K562 (cell line): ENCODE data around the gene CERS2. TPM values are rescaled to one million over a fixed set of nuclear protein-coding genes. Genes with fewer than 3 reads are reported as not detected.

Experiments
- CBX5 ChIP-seq: IDR thresholded peaks from 2 replicates; pipeline ENCODE4 v1.6.1; 2014; ENCODE audit warnings: low read depth, borderline replicate concordance
- CEBPG ChIP-seq, 3 experiments: fragments of 200-800 bp in 1 of 3; sonication (Bioruptor generic) in 1 of 3; sonication (generic) in 1 of 3; formaldehyde crosslinking in 1 of 3; IDR thresholded peaks in 2 of 3; conservative IDR thresholded peaks in 1 of 3; 2 replicates each; pipeline versions ENCODE4 v1.6.1 to v1.8.0; 2016 to 2022; ENCODE audit warnings: missing compliant biosample characterization in 2 of 3, missing genetic modification characterization in 2 of 3, mild to moderate bottlenecking in 1 of 3, missing genetic modification reagents in 1 of 3
- FOXP1 ChIP-seq: sonication (generic); formaldehyde crosslinking; IDR thresholded peaks from 2 replicates; pipeline ENCODE4 v1.8.0; 2022; ENCODE audit warnings: mild to moderate bottlenecking, missing genetic modification reagents
- HDAC2 ChIP-seq: fragments of 450-650 bp; IDR thresholded peaks from 2 replicates; pipeline ENCODE4 v1.6.1; 2016; ENCODE audit warnings: mild to moderate bottlenecking
- JUN ChIP-seq, 2 experiments: sonication (generic) in 1 of 2; formaldehyde crosslinking in 1 of 2; IDR thresholded peaks; 2 replicates each; pipeline versions ENCODE4 v1.6.1 to v1.8.0; 2012 to 2022; ENCODE audit warnings: borderline replicate concordance in 2 of 2, mild to moderate bottlenecking in 2 of 2, improper control_type of control experiment in 1 of 2, low read depth in 1 of 2, low read length in 1 of 2, missing genetic modification reagents in 1 of 2
- MEIS2 ChIP-seq: fragments of 450-650 bp; IDR thresholded peaks from 2 replicates; pipeline ENCODE4 v1.6.1; 2014; ENCODE audit warnings: mild to moderate bottlenecking; ENCODE audit not compliant: partially characterized antibody
- MTF1 ChIP-seq: fragments of 250-450 bp; sonication (Bioruptor Pico); IDR thresholded peaks from 2 replicates; pipeline ENCODE4 v1.9.0; 2021; ENCODE audit warnings: moderate library complexity, mild to moderate bottlenecking, inconsistent platforms, borderline replicate concordance
- NCOA1 ChIP-seq: fragments of 450-650 bp; IDR thresholded peaks from 2 replicates; pipeline ENCODE4 v1.6.1; 2016; ENCODE audit warnings: low read depth
- NRF1 ChIP-seq, 2 experiments: fragments of 450-650 bp; IDR thresholded peaks in 1 of 2; conservative IDR thresholded peaks in 1 of 2; 2 replicates each; pipeline ENCODE4 v1.6.1; 2014; ENCODE audit warnings: mild to moderate bottlenecking in 2 of 2
- RBFOX2 ChIP-seq: fragments of 200-400 bp; formaldehyde crosslinking; IDR thresholded peaks from 2 replicates; pipeline ENCODE4 v1.6.1; 2017; ENCODE audit warnings: low read depth, mild to moderate bottlenecking, low read length, moderate library complexity
- RHOXF2B ChIP-seq: fragments of 250-450 bp; sonication (Bioruptor Pico); conservative IDR thresholded peaks from 2 replicates; pipeline ENCODE4 v1.5.1; 2021
- RNF2 ChIP-seq: sonication (generic); IDR thresholded peaks from 2 replicates; pipeline ENCODE4 v1.6.1; 2016
- SAFB ChIP-seq: fragments of 200-400 bp; formaldehyde crosslinking; IDR thresholded peaks from 2 replicates; pipeline ENCODE4 v1.6.1; 2017; ENCODE audit warnings: low read depth, low read length, borderline replicate concordance
- ZBTB17 ChIP-seq: fragments of 450-650 bp; formaldehyde crosslinking; IDR thresholded peaks from 2 replicates; pipeline ENCODE4 v1.4.0; 2020; ENCODE audit warnings: mild to moderate bottlenecking
- ZNF174 ChIP-seq: fragments of 250-450 bp; sonication (Bioruptor Pico); IDR thresholded peaks from 2 replicates; pipeline ENCODE4 v1.4.0; 2020; ENCODE audit warnings: mild to moderate bottlenecking
- ZZZ3 ChIP-seq: fragments of 450-650 bp; IDR thresholded peaks from 2 replicates; pipeline ENCODE4 v1.6.1; 2016; ENCODE audit warnings: antibody characterized with exemption, mild to moderate bottlenecking, moderate library complexity
- polyA plus RNA-seq, 8 experiments: library from polyadenylated mRNA; depleted of rRNA in 4 of 8; stranded (reverse) in 5 of 8; unstranded in 3 of 8; fragments of >200 nt; fragmentation: Nextera tagmentation in 2 of 8; fragmentation: Illumina TruSeq in 1 of 8; extraction: Ambion mirVana in 2 of 8; extraction: Trizol in 1 of 8; gene quantifications; 2 replicates each; pipeline versions ENCODE4 v1.2.1 to v1.2.3, GENCODE V29; 2011 to 2014; ENCODE audit warnings: inconsistent platforms in 1 of 8, missing spikeins in 1 of 8
- total RNA-seq, 7 experiments: library from RNA; depleted of rRNA in 6 of 7; stranded (reverse); fragments of >200 nt in 6 of 7; fragmentation: Illumina TruSeq in 2 of 7; extraction: Trizol in 2 of 7; gene quantifications; 2 replicates each; pipeline versions ENCODE4 v1.2.1 to v1.2.3, GENCODE V29; 2011 to 2021; ENCODE audit warnings: low replicate concordance in 1 of 7
- TF ChIP-seq, protein P1 (sequence below), 2 experiments: fragments of 450-650 bp in 1 of 2; IDR thresholded peaks; 2 replicates each; pipeline ENCODE4 v1.6.1; 2011 to 2017; ENCODE audit warnings: low read depth in 2 of 2, antibody characterized with exemption in 1 of 2, borderline replicate concordance in 1 of 2, low read length in 1 of 2, mild to moderate bottlenecking in 1 of 2, mixed read lengths in 1 of 2; ENCODE audit not compliant: control insufficient read depth in 1 of 2
- TF ChIP-seq, protein P2 (sequence below), 2 experiments: fragments of 450-650 bp; conservative IDR thresholded peaks; 2 replicates each; pipeline ENCODE4 v1.6.1; 2017; ENCODE audit warnings: mild to moderate bottlenecking in 2 of 2, moderate library complexity in 2 of 2
- TF ChIP-seq, protein P3 (sequence below): fragments of 450-650 bp; IDR thresholded peaks from 2 replicates; pipeline ENCODE4 v1.6.1; 2017; ENCODE audit warnings: mild to moderate bottlenecking, moderate library complexity
- TF ChIP-seq, protein P4 (sequence below): fragments of 250-450 bp; sonication (Bioruptor Pico); IDR thresholded peaks from 2 replicates; pipeline ENCODE4 v1.6.1; 2021; ENCODE audit warnings: mild to moderate bottlenecking

The CERS2 gene
- total and polyA plus RNA-seq, 9 of the 15 experiments (the other 6 are each of a cell fraction or from before 2014, with no cell fraction given) = 23.4 to 295 (median 132) TPM

DNA sequence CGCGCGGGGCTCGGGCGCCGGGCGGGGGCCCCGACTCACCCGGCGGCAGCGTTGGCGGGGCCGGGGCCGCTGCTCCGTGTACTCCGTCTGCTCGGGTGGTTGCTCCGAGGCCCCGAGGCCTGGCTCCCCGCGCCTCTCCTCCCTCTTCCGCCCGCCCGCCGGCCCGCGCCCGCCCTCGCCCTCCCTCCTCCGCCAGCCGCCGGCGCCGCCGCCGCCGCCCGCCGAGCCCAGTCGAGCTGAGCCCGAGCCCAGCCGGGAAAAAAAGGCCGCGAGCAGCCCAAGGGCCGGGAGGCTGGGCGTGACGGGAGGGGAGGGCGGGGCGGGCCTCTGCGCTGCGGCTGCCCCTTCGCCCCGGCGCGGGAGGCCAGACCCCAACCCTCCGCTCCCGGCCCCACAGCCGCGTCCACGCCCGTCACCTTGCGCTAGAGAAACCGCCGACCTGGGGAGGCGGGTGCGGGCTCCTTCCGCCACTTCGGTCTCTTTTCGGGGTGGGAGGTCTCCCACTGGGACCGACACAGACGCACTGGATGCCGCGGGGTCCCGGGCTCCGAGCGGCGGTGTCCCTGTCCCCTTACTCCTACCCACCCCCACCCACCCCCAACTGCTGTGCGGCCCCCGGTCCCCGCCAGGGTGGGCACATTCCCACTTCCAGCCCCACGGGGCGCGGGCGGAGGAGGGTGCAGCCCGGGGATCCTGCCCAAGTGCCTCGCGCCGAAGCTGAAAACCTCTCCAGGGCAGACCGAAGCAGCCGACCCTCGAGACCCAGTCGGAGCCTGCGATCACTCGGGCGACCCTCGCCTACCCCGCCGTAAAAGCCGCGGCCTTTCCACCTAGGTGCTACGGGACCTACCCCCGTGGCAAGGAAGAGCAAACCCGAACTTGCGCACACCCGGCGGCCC, at the start of gene CERS2 (continued):
- TF ChIP-seq NCOA1 = no peak
- no peak for TF ChIP-seq JUN (IDR thresholded peaks at IDR 0.05; ENCODE audit: borderline replicate concordance, low read depth, low read length)
- no peak for TF ChIP-seq JUN (CRISPR knock-in tag; IDR thresholded peaks at IDR 0.05; ENCODE audit: borderline replicate concordance)
- TF ChIP-seq ZZZ3 = no peak
- TF ChIP-seq CBX5 = no peak
- no peak for TF ChIP-seq FOXP1
- TF ChIP-seq ZBTB17 (CRISPR knock-in tag) = peak; percentile 83
- no peak for TF ChIP-seq MTF1 (CRISPR knock-in tag)
- TF ChIP-seq, protein P1, sequence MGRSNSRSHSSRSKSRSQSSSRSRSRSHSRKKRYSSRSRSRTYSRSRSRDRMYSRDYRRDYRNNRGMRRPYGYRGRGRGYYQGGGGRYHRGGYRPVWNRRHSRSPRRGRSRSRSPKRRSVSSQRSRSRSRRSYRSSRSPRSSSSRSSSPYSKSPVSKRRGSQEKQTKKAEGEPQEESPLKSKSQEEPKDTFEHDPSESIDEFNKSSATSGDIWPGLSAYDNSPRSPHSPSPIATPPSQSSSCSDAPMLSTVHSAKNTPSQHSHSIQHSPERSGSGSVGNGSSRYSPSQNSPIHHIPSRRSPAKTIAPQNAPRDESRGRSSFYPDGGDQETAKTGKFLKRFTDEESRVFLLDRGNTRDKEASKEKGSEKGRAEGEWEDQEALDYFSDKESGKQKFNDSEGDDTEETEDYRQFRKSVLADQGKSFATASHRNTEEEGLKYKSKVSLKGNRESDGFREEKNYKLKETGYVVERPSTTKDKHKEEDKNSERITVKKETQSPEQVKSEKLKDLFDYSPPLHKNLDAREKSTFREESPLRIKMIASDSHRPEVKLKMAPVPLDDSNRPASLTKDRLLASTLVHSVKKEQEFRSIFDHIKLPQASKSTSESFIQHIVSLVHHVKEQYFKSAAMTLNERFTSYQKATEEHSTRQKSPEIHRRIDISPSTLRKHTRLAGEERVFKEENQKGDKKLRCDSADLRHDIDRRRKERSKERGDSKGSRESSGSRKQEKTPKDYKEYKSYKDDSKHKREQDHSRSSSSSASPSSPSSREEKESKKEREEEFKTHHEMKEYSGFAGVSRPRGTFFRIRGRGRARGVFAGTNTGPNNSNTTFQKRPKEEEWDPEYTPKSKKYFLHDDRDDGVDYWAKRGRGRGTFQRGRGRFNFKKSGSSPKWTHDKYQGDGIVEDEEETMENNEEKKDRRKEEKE (IDR thresholded peaks at IDR 0.05; ENCODE audit: borderline replicate concordance in 1 of 2, control insufficient read depth in 1 of 2, low read depth in 2 of 2, low read length in 1 of 2) = no peak
- TF ChIP-seq RBFOX2 = peak; percentile 80
- no peak for TF ChIP-seq HDAC2
- TF ChIP-seq, protein P2, sequence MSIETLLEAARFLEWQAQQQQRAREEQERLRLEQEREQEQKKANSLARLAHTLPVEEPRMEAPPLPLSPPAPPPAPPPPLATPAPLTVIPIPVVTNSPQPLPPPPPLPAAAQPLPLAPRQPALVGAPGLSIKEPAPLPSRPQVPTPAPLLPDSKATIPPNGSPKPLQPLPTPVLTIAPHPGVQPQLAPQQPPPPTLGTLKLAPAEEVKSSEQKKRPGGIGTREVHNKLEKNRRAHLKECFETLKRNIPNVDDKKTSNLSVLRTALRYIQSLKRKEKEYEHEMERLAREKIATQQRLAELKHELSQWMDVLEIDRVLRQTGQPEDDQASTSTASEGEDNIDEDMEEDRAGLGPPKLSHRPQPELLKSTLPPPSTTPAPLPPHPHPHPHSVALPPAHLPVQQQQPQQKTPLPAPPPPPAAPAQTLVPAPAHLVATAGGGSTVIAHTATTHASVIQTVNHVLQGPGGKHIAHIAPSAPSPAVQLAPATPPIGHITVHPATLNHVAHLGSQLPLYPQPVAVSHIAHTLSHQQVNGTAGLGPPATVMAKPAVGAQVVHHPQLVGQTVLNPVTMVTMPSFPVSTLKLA (conservative IDR thresholded peaks at IDR 0.05) = 0 out of 4 replicates have a peak, but pooled peaks of 1 of the 2 experiments have one; percentile 17
- TF ChIP-seq, protein P3, sequence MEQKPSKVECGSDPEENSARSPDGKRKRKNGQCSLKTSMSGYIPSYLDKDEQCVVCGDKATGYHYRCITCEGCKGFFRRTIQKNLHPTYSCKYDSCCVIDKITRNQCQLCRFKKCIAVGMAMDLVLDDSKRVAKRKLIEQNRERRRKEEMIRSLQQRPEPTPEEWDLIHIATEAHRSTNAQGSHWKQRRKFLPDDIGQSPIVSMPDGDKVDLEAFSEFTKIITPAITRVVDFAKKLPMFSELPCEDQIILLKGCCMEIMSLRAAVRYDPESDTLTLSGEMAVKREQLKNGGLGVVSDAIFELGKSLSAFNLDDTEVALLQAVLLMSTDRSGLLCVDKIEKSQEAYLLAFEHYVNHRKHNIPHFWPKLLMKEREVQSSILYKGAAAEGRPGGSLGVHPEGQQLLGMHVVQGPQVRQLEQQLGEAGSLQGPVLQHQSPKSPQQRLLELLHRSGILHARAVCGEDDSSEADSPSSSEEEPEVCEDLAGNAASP = no peak
- no peak for TF ChIP-seq ZNF174 (CRISPR knock-in tag)
- no peak for TF ChIP-seq MEIS2
- TF ChIP-seq, protein P4, sequence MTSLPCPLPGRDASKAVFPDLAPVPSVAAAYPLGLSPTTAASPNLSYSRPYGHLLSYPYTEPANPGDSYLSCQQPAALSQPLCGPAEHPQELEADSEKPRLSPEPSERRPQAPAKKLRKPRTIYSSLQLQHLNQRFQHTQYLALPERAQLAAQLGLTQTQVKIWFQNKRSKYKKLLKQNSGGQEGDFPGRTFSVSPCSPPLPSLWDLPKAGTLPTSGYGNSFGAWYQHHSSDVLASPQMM (CRISPR knock-in tag) = no peak
- 0 out of 2 replicates have a peak, but pooled peaks have one; percentile 29 for TF ChIP-seq RNF2
- no peak for TF ChIP-seq RHOXF2B (CRISPR knock-in tag)
- TF ChIP-seq CEBPG (CRISPR knock-in tag; IDR thresholded peaks at IDR 0.05) = no peak
- no peak for TF ChIP-seq CEBPG (tag; conservative IDR thresholded peaks at IDR 0.05 in 1 of 2, IDR thresholded peaks at IDR 0.05 in 1 of 2)
- peak; percentile 30 to 38; a peak in 2 of 4 replicates for TF ChIP-seq NRF1 (conservative IDR thresholded peaks at IDR 0.05 in 1 of 2, IDR thresholded peaks at IDR 0.05 in 1 of 2)
- TF ChIP-seq SAFB = 0 out of 2 replicates have a peak, but pooled peaks have one; percentile 37
